GM21717 (cell line): ENCODE results near the gene ADAMTSL3.
"Not testable (repeated sequence)": the region's sequence is repeated elsewhere in the genome, so short reads cannot be mapped to it uniquely, and the experiment has no call there.

Source experiments
- ATAC-seq: cut with Tn5 transposase; IDR thresholded peaks from one replicate; pipeline ENCODE4 v1.9.1; 2021; ENCODE audit warnings: mild to moderate bottlenecking, moderate library complexity; ENCODE audit not compliant: unreplicated experiment

ADAMTSL3 gene

GRCh38 chr15:83747050-83747717 lies 93.3 kb downstream of the ADAMTSL3 start:
- ATAC-seq: no peak

GRCh38 chr15:83747718-83748110 lies 93.8 kb downstream of the ADAMTSL3 start:
- ATAC-seq: no peak

GRCh38 chr15:83753872-83754493 lies 100.1 kb downstream of the ADAMTSL3 start:
- no peak for ATAC-seq

- not testable (repeated sequence) for ATAC-seq
Observed at GRCh38 chr15:83757291-83757690, 103.4 kb downstream of the ADAMTSL3 start.

GRCh38 chr15:83762367-83762766 lies 108.4 kb downstream of the ADAMTSL3 start:
- no peak for ATAC-seq

- no peak for ATAC-seq
Observed at GRCh38 chr15:83764201-83764838, 110.4 kb downstream of the ADAMTSL3 start.

GRCh38 chr15:83766339-83766738 lies 112.4 kb downstream of the ADAMTSL3 start:
- no peak for ATAC-seq

GRCh38 chr15:83767741-83768140 lies 113.8 kb downstream of the ADAMTSL3 start:
- no peak for ATAC-seq

GRCh38 chr15:83769411-83769999 lies 115.6 kb downstream of the ADAMTSL3 start:
- no peak for ATAC-seq

- no peak for ATAC-seq
Observed at GRCh38 chr15:83775738-83776137, 121.8 kb downstream of the ADAMTSL3 start.

GRCh38 chr15:83776986-83777385 lies 123.1 kb downstream of the ADAMTSL3 start:
- ATAC-seq: no peak

- ATAC-seq: no peak
Observed at GRCh38 chr15:83783227-83783626, 129.3 kb downstream of the ADAMTSL3 start.

- no peak for ATAC-seq
Observed at GRCh38 chr15:83784975-83785374, 131.1 kb downstream of the ADAMTSL3 start.

GRCh38 chr15:83786336-83786735 lies 132.4 kb downstream of the ADAMTSL3 start:
- no peak for ATAC-seq

GRCh38 chr15:83793069-83793468 lies 139.1 kb downstream of the ADAMTSL3 start:
- ATAC-seq: no peak

GRCh38 chr15:83794209-83794608 lies 140.3 kb downstream of the ADAMTSL3 start:
- ATAC-seq: no peak

- no peak for ATAC-seq
Observed at GRCh38 chr15:83809345-83809744, 155.4 kb downstream of the ADAMTSL3 start.

- ATAC-seq: no peak
Observed at GRCh38 chr15:83810110-83810509, 156.2 kb downstream of the ADAMTSL3 start.

GRCh38 chr15:83813682-83814081 lies 159.8 kb downstream of the ADAMTSL3 start:
- ATAC-seq: no peak

- ATAC-seq: no peak
Observed at GRCh38 chr15:83815506-83815905, 161.6 kb downstream of the ADAMTSL3 start.

- no peak for ATAC-seq
Observed at GRCh38 chr15:83816124-83816883, 162.4 kb downstream of the ADAMTSL3 start.
